ENCODE measurements around the gene LCOR.
A peak's percentile ranks its signal among the peaks of the same experiment; 100 is the strongest.

Gene LCOR

DNA sequence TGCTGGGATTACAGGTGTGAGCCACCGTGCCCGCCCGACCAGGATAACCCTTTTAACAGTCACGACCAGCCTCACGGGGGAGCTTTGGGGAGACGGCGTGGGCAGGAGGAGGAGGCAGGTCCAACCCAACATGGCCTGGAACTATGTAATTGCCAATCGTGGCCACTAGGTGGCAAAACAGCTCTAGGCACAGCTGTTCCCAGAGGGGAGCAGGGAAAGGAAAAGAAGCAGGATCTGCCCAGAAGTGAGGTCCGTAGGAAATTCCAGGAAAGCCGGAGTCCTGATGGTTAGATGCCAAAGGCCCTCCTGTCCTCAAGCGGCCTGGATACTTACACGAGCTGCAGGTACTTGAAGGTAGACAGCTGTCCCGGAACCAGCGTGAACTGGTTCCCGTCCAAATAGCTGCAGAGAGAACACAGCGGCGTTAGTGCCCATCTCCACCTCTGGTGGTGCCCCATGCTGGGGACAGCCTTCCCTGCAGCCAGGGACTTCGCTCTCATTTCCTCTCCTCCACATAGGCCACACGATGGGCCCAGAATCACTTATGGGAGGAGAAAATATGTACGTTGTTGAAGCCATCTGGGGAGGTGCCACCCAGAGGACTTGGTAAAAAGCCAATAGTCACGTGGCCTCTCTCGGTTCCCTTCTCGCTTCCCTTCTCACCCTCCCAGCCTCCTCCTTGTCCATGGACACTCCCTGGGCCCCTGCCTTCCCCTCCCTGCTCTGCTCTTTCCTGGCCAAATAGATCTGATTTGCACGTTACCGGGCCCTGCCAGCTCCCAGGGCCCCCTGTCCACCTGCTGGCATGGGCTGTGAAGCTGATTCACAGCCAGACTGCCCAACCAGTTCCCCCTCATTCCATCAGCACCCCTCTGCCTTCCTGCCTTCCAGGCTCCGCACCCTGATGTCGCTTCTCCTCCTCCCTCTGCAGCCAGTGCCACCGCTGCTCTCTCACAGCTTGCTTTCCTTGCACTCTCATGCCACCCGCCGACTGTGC lies 205.6 kb downstream of the LCOR start:
- DNase-seq: peak; percentile 88

DNA sequence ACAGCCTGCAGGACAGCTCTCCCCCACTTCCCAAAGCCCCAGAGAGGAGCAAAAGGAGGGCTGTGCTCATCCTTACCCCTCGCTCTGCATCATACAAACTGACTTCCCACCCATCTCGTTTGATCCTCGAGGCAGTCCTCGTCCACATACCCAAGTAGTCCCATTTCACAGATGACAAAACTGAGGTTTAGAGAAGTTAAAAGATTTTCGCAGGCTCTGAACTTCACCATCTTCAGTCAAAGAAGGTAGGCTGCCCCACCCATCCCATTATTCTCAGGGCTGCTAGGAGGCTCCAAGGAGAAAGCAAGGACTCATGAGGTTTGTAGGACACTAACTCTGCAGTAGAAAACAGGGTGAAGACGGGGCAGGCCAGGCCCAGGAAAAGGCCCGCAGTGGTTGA lies 206.6 kb downstream of the LCOR start:
- no peak for DNase-seq

DNA sequence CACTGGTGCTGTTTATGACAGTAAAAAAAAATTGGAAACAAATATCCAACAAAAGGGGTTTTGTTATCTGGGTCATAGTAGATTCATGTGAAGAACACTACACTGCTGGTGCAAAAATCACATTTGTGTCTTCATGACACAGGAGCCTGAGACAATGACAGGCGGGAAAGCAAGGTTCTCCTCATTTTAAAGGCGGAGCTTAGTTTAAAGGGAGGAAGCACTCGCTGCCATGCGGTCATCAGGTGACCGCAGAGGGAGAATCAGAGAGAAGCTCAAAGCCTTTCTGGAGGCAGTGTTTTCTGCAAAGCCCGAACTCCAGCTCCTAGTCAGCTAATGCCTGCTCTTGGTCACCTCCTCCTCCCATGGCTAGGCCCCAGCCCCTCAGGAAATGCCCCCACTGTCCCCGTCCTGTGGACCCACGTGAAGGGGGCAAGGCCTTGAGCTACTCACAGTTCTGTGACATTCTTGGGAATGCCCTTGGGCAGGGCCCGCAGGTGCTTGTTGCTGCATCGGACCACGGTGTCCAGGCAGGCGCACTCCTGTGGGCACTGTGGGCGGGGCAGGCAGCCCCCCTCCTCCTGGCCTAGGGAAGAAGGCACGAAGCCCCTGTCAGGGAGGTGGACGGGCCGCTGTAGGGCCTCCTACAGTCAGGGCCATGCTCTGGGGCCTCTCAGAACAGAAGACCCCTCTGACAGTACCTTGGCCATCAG lies 207.6 kb downstream of the LCOR start:
- DNase-seq: no peak

DNA sequence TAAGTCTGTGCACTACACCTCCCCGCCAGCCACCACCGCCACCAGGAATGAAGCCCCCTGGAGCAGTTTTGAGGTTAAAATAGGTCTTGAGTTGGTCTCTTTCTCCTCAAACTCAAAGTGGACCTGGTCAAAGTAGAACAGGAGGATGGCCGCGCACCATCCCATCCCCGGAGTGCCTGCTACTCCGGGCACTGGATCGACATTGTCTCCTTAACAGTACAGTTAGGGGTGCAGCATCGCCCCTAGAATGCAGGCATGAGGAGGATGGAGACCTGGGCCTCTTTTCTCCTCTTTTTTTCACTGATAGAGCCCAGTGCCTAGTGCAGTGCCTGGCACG lies 208.1 kb downstream of the LCOR start:
- DNase-seq: no peak

DNA sequence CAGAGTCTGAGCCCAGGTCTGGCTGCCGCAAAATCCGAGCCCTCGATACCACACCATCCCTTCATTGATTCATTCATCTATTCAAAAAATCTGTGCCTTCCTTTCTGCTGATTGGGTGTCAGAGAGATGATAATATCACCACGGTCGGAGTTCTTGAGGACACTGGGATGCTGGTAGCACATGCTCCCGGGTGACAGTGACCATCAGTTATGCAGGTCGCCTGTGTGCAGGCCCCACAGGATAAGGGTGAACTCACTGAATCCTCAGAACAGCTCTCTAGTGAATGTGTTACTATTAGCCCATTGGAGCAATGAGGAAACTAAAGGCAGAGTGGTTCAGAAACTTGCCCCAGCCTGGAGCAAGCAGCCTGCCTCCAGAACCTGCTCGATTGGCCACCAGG lies 208.6 kb downstream of the LCOR start:
- DNase-seq: no peak

DNA sequence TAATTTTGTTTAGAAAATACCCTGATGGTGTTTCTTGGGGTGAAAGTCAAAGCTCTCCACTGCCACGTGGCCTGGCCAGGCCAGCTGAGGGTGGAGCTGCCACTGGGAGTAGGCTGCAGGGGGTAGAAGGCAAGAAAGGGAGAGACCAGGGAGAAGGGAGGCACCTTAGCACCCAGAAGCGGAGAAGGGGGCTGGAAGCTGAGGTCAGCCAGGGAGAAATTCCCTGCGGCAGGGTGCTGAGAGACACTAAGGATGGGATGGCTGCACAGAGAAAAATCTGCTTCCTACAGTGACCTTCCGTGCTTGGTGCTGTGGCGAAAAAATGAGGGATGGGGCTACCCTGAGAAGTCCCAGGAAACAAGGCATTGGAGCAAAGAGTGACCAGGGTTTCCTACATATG lies 210.0 kb downstream of the LCOR start:
- DNase-seq: no peak

DNA sequence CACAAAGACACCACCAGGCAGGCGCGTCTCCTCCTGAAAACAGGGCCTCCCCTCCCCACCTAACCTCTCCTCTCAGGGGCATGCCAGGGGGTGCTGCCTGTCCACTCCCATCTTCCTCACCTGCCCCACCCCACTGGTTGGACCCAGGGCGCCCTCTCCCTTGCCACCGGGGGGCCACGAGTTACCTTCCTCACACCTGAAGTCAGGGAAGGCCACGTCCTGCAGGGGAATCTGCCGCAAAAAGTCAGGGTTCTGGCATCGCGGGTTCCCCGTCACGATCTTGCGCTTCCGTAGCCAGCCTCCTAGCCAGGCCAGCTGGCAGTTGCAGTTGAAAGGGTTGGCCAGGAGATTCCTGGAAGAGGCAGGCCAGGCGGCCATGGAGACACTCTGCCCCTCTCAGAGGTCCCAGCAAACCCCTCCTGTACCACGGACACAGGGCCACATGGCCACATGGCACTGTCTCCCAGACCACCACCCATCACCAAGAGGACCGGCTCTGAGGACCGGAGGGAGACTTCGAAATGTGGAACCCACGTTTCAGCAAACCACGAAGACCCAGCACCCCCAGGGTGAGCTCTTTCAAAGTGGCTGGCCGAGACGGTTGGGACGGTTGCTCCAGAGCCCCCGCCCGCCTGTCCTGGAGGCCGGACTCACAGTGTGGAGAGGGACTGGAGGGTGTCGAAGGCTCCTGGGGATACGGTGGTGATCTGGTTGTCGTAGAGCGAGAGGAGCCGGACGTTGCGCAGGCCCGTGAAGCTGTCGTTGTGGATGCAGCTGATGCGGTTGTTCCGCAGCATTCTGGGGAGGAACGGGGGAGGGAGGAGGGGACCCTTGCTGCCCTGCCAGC lies 210.8 kb downstream of the LCOR start:
- no peak for DNase-seq

DNA sequence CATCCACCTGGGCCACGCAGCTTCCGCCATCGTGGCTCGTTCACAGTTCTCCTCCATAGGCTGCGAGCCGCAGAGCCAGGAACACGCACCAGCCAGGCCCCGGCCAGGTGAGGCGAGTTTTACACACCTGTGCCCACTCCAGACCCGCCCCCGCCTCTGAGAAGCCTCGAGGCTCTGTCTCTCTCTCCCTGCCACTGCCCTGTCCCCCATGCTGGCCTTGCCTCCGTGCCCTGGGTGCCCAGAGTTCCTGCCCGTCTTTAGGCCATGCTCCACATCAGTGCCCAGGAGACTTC lies 211.4 kb downstream of the LCOR start:
- no peak for DNase-seq
